ENCODE data around the gene BIRC2. TPM values are rescaled to one million over a fixed set of nuclear protein-coding genes. Genes with fewer than 3 reads are reported as not detected.
A peak's percentile ranks its signal among the peaks of the same experiment; 100 is the strongest.
"Not testable (repeated sequence)": the region's sequence is repeated elsewhere in the genome, so short reads cannot be mapped to it uniquely, and the experiment has no call there.

Gene BIRC2
- total RNA-seq, 1 experiment from 2014 or later: 35.5 TPM

DNA sequence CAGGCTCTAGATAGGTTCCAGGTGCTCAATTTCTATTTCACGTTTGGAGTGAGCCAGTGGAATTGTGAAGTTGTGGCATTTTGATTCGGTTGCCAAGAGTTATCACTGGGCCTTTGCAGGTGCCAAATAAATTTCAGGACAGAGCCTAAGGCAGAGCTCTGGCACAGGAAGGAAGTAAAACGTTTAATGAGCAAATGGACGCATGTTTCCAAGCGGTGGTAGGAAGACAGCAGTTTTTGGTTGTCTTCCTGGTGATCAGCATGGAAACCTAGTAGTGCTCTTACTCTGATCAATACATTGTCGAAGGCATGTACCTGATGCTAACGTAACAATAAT lies 29.3 kb upstream of the BIRC2 start:
- DNase-seq: no peak
- H3K36me3 ChIP-seq: no peaks in the 10 kb centered on the region
- no peaks in the 10 kb centered on the region for H3K9me3 ChIP-seq

DNA sequence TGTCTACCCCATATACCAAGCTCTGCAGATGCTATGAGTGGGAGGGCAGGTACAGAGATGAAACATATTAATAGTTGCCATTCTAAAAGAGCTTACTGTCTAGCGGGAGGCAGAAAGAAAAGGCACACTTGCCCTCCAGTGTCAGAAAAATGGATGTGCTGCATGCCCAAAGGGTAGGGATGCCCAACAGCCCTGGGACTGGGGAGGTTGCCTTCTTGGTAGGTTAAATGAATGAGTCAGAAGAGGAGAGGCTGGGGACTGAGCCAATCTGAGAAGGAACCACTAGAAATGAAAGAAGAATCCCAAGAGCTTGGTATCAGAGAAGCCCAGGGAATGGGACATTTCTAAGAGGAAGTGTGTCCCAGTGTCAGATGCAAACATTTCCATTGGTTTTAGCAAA lies 28.5 kb upstream of the BIRC2 start:
- Histone ChIP-seq H3K4me3 (no peak overlapping the region; the same call in 1 of the 2 replicates), H3K36me3 (no peaks in the 10 kb centered on the region), H3K27me3 (no peaks in the 10 kb centered on the region), H3K9me3 (no peaks in the 10 kb centered on the region)
- DNase-seq: peak; percentile 43

More for the DNA sequence above, 29.3 kb upstream of the BIRC2 start:
- Histone ChIP-seq H3K27me3 (no peaks in the 10 kb centered on the region), H3K4me3 (peak overlapping the region; percentile 63)

DNA sequence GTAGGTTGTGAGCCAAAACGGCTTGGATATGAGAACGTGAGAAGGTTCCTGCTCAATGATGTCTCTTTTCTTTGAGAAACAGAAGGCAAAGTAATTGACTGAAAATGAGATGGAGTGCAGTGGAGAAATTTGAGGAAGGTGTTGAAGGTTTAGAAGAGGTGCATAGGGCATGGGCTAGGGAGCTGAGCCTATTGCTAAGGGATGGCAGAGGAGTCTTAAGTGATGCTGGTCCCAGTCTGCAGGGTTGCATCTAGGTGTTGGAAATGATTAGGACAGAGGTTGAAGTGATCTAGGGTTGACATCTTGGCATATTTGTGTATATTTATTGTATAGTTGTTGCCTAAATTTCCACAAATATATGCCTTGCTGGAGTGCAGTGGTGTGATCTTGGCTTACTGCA lies 27.5 kb upstream of the BIRC2 start:
- no peak overlapping the region for H3K4me3 ChIP-seq
- no peaks in the 10 kb centered on the region for H3K9me3 ChIP-seq
- DNase-seq: no peak
- H3K27me3 ChIP-seq: no peaks in the 10 kb centered on the region
- no peaks in the 10 kb centered on the region for H3K36me3 ChIP-seq

DNA sequence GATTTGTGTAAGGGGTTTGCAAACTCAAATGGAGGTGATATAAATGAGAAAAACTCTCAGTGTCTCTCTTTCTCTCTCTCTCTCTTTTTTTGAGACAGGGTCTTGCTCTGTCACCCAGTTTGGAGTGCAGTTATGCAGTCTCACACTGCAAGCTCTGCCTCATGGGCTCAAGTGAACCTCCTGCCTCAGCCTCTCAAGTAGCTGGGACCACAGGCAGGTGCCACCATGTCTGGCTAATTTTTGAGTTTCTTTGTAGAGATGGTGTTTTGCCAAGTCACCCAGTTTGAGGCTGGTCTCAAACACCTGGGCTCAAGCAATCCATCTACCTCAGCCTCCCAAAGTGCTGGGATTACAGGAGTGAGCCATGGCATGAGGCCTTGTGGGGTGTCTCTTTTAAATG lies 26.8 kb upstream of the BIRC2 start:
- H3K4me3 ChIP-seq: no peak overlapping the region
- DNase-seq: no peak
- no peaks in the 10 kb centered on the region for H3K9me3 ChIP-seq
- H3K36me3 ChIP-seq: no peaks in the 10 kb centered on the region
- H3K27me3 ChIP-seq: no peaks in the 10 kb centered on the region

DNA sequence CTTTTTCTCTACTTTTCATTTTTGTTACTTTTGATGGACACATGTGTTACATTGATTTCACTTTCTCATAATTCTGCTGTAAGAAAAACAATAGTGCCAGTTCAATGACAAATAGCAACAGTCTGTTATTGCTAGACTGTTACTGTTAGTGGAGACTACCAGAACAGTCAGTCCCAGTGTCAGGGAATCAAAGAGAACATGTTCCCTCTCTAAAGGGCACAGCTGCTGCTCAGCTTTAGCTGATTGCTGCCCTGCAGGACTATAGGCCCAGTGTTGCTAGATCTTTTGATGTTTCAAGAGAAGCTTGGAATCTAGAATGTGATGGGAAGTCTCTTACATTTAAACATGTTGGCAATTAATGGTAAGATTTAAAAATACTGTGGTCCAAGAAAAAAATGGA lies 26.3 kb upstream of the BIRC2 start:
- no peaks in the 10 kb centered on the region for H3K27me3 ChIP-seq
- DNase-seq: no peak
- H3K4me3 ChIP-seq: no peak overlapping the region
- no peaks in the 10 kb centered on the region for H3K36me3 ChIP-seq
- H3K9me3 ChIP-seq: no peaks in the 10 kb centered on the region

DNA sequence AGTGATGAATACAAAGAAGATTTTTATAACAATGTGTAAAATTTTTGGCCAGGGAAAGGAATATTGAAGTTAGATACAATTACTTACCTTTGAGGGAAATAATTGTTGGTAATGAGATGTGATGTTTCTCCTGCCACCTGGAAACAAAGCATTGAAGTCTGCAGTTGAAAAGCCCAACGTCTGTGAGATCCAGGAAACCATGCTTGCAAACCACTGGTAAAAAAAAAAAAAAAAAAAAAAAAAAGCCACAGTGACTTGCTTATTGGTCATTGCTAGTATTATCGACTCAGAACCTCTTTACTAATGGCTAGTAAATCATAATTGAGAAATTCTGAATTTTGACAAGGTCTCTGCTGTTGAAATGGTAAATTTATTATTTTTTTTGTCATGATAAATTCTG lies 24.5 kb upstream of the BIRC2 start:
- H3K27me3 ChIP-seq: no peaks in the 10 kb centered on the region
- H3K4me3 ChIP-seq: no peak overlapping the region
- DNase-seq: no peak
- H3K9me3 ChIP-seq: no peaks in the 10 kb centered on the region
- no peaks in the 10 kb centered on the region for H3K36me3 ChIP-seq

DNA sequence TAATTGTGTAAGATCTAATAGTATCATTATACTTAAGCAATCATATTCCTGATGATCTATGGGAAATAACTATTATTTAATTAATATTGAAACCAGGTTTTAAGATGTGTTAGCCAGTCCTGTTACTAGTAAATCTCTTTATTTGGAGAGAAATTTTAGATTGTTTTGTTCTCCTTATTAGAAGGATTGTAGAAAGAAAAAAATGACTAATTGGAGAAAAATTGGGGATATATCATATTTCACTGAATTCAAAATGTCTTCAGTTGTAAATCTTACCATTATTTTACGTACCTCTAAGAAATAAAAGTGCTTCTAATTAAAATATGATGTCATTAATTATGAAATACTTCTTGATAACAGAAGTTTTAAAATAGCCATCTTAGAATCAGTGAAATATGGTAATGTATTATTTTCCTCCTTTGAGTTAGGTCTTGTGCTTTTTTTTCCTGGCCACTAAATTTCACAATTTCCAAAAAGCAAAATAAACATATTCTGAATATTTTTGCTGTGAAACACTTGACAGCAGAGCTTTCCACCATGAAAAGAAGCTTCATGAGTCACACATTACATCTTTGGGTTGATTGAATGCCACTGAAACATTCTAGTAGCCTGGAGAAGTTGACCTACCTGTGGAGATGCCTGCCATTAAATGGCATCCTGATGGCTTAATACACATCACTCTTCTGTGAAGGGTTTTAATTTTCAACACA lies 23.3 kb upstream of the BIRC2 start:
- Histone ChIP-seq H3K27me3 (no peaks in the 10 kb centered on the region), H3K36me3 (no peaks in the 10 kb centered on the region), H3K4me3 (no peak overlapping the region), H3K9me3 (no peaks in the 10 kb centered on the region)
- no peak for DNase-seq

DNA sequence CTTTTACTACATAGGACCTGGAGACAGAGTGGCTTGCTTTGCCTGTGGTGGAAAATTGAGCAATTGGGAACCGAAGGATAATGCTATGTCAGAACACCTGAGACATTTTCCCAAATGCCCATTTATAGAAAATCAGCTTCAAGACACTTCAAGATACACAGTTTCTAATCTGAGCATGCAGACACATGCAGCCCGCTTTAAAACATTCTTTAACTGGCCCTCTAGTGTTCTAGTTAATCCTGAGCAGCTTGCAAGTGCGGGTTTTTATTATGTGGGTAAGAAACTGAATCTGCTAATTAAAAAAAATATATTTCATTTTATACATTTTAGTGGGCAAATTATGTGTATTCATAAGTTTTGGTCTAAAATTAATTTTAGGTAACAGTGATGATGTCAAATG lies 21.9 kb upstream of the BIRC2 start:
- Histone ChIP-seq H3K36me3 (peaks cover 3% of the 10 kb centered on the region), H3K4me3 (no peak overlapping the region), H3K9me3 (no peaks in the 10 kb centered on the region), H3K27me3 (no peaks in the 10 kb centered on the region)
- no peak for DNase-seq

DNA sequence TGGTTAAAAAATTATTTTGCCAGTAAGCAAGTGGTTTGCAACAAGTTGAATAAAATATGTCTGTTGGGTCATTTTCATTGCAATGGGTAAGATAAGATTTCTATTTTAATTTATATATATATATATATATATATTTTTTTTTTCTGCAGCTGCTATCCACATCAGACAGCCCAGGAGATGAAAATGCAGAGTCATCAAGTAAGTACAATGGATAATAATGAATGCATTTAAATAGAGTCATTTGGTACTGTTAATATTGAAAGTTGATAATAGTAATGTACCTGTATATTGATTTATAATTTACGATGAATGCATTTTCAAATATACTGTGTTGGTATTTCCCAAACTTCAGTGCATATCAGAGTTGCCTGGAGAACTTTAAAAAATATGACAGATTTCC lies 18.3 kb upstream of the BIRC2 start:
- no peak for DNase-seq
- H3K36me3 ChIP-seq: peaks cover 3% of the 10 kb centered on the region
- H3K9me3 ChIP-seq: no peaks in the 10 kb centered on the region
- H3K27me3 ChIP-seq: no peaks in the 10 kb centered on the region
- H3K4me3 ChIP-seq: no peak overlapping the region

DNA sequence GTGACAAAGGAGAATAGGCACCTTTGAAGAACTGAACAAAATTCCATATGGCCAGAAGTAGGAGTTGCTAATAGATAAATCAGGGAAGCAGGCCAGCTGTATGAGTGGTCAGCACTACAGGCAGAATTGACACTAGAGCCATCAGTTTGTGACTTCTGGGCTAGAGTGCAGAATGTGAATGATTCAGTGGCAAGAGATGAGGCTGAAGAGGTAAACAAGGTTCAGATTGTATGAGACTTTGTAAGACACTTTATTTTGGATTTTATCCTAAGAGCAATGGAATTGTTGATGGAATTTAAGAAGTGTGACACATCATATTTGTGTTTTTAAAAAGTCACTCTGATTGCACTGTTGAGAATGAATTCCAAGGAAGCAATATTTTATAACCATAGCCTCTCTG lies 16.8 kb upstream of the BIRC2 start:
- Histone ChIP-seq H3K9me3 (no peaks in the 10 kb centered on the region), H3K36me3 (peaks cover 3% of the 10 kb centered on the region), H3K4me3 (no peak overlapping the region), H3K27me3 (no peaks in the 10 kb centered on the region)
- DNase-seq: no peak

DNA sequence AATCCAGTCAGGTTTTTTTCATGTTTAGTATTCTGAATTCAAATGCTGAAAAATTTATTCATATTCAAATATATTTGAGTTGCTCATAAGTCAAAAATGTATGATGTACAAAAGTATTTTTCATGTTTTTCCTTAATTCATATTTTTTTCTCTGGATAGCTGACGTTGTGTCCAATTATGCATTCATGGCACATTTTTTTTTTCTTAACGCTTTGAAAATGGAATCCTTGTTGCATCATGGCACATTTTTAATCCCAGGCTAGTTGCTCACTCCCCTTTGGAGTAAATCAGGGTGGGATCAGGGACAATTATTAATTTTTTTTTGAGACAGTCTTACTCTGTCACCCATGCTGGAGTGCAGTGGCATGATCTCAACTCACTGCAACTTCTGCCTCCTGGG lies 15.7 kb upstream of the BIRC2 start:
- Histone ChIP-seq H3K27me3 (no peaks in the 10 kb centered on the region), H3K36me3 (peaks cover 3% of the 10 kb centered on the region), H3K9me3 (no peaks in the 10 kb centered on the region), H3K4me3 (no peak overlapping the region)
- no peak for DNase-seq

DNA sequence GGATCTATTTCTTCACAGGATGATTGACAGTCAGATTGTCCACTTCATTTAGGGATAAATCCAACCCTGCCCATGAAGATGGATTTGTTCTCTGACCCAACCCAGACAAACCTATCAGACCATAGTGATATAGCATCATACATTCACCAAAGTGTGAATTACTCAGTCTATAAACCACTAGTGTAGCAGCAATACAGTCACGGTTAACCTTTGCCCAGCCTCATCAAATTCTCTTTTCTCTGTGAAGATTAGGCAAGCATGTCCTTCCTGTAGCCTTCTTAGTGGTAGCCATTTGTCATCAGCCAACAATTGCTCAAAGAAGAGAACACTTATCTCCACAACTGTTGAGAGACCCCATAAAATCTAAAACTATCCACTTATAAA lies 14.4 kb upstream of the BIRC2 start:
- DNase-seq: no peak
- no peak overlapping the region for H3K4me3 ChIP-seq

DNA sequence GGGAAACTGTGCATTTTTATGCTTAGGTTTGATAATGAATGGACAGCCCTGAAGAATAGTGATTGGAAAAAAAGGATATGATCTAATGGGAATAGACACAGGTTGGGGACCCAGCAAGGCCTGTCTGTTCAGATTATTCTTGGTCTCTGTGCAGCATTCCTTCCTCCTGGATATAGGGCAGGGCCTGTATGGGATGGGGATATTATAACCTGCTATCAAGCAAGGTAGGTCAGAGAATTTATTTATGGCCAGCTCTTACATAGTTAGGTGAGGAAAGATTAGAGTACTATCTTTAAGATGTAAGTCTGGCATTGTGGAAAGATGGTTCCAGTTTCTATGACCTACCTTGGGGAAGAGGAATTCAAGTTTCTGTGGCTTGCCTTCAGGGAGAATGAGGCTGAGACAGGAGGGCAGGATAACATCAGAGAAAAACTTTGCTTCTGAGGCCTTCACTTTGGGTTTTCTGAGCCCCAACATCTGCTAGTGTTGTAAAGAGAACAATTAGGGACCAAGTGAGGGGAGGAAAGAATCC lies 8.5 kb upstream of the BIRC2 start:
- Histone ChIP-seq H3K36me3 (no peaks in the 10 kb centered on the region), H3K4me3 (no peak overlapping the region), H3K9me3 (no peaks in the 10 kb centered on the region), H3K27me3 (no peaks in the 10 kb centered on the region)
- no peak for DNase-seq

More for the DNA sequence above, 14.4 kb upstream of the BIRC2 start:
- Histone ChIP-seq H3K9me3 (no peaks in the 10 kb centered on the region), H3K36me3 (peaks cover 3% of the 10 kb centered on the region), H3K27me3 (no peaks in the 10 kb centered on the region)

DNA sequence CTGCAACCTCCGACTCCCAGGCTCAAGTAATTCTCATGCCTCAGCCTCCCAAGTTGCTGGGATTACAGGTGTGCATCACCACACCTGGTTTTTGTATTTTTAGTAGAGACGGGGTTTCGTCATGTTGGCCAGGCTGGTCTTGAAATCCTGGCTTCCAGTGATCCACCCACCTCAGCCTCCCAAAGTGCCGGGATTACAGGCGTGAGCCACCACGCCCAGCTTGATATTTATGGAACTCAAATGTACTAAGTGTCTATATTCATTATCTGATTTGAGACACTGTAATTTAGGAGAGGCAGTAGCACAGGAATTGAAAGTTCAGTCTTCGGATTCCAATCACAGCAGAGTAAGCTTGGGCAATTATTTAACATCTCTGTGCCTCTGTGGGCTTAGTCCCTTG lies 5.7 kb upstream of the BIRC2 start:
- not testable (repeated sequence) for H3K27me3 ChIP-seq, H3K4me3 ChIP-seq, DNase-seq, H3K9me3 ChIP-seq, H3K36me3 ChIP-seq

DNA sequence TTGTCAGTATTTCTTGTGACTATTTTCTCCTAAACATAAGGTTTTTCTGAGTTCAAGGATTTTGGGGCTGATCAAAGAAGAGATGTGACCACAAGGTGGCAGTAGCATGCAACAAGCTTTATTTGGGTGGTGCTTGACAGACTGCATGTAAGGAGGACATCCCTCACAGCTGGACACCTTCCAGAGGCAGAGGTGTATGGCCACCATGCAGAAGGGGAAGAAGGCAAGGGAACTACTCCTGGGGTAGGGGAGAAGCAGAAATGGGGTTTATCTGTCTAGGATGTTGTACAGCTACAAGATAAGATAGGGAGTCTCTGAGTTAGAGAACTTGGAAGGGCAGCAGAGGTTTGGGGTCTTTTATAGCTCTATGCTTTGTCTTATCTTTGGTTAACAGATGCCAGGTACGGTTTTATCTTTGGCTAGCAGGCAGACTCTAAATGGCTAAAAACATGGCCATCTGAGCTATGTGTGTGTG lies 5.1 kb upstream of the BIRC2 start:
- peak; percentile 73 for DNase-seq
- Histone ChIP-seq H3K9me3 (no peaks in the 10 kb centered on the region), H3K27me3 (no peaks in the 10 kb centered on the region)

DNA sequence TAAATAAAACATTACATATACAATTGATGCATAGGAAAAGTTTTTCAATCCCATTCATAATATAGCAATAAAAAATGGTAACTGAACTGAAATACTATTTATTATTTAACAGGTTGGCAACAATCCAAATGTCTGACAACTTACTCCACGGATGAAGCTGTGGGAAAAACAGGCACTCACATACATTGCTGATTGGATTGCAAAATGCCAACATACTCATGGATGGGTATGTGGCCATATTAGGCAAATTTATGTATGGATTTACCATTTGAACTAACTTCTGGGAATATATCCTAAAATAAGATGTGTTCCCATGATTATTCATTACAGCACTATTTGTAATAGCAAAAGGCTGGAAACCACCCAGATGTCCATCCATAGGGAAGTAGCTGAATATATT lies 3.2 kb upstream of the BIRC2 start:
- Histone ChIP-seq H3K36me3 (no peaks in the 10 kb centered on the region), H3K4me3 (no peak overlapping the region), H3K27me3 (no peaks in the 10 kb centered on the region), H3K9me3 (no peaks in the 10 kb centered on the region)
- no peak for DNase-seq

More for the DNA sequence above, 5.1 kb upstream of the BIRC2 start:
- H3K36me3 ChIP-seq: no peaks in the 10 kb centered on the region
- no peak overlapping the region for H3K4me3 ChIP-seq

DNA sequence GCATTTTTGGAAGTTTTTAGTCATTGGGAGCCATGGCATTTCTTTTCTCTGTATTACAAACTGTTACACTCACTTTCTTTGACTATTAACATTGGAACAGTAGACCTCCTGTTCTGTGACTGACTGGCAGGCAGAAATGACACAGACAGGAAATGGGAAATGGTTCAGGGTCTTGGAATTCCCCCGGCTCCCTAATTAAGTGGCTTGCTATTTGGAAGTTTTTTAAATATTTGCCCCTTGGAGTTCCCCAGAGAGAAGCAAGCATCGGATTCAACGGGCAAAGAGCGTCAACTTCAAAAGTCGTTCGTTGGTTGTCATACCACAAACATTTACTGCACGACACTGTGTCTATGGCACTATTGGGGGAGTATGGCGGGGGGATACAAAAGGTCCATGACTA lies 1.1 kb upstream of the BIRC2 start:
- peak overlapping the region; percentile 83 for H3K4me3 ChIP-seq
- H3K36me3 ChIP-seq: peaks cover 16% of the 10 kb centered on the region
- no peaks in the 10 kb centered on the region for H3K27me3 ChIP-seq
- DNase-seq: peak; percentile 54
- H3K9me3 ChIP-seq: no peaks in the 10 kb centered on the region

DNA sequence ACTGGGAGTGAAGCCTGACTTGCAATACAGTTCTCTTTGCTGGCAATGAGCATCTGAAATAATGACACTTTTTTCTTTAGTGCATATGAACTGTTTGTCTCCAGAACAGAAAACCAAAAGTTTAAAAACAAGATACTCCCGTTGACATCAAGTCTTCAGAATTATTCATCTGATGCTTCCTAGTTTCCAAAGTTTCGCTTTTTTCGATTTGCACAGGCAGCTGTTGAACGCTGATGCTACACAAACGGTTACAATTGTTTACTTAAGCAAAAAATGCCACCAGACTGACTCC lies 612 bp upstream of the BIRC2 start:
- Histone ChIP-seq H3K36me3 (peaks cover 19% of the 10 kb centered on the region), H3K9me3 (no peaks in the 10 kb centered on the region), H3K27me3 (no peaks in the 10 kb centered on the region), H3K4me3 (peak overlapping the region; percentile 83)
- no peak for DNase-seq
